Fibroblast of pulmonary artery (primary cell): ENCODE measurements around the gene NRSN2.
A peak's percentile ranks its signal among the peaks of the same experiment; 100 is the strongest.

Experiments
- DNase-seq: peaks from one replicate; pipeline ENCODE4 v3.0.0-alpha.2; 2010; ENCODE audit warnings: low read depth
- H3K4me3 ChIP-seq: replicated peaks from 2 replicates; pipeline ENCODE4 v1.5.1; 2011; ENCODE audit warnings: low read depth, mild to moderate bottlenecking, control low read depth, low read length, moderate library complexity
- CTCF ChIP-seq: IDR thresholded peaks from 2 replicates; pipeline ENCODE4 v1.5.1; 2011; ENCODE audit warnings: mild to moderate bottlenecking, control low read depth, low read length, inconsistent platforms; ENCODE audit errors: missing control alignments

Gene NRSN2

DNA sequence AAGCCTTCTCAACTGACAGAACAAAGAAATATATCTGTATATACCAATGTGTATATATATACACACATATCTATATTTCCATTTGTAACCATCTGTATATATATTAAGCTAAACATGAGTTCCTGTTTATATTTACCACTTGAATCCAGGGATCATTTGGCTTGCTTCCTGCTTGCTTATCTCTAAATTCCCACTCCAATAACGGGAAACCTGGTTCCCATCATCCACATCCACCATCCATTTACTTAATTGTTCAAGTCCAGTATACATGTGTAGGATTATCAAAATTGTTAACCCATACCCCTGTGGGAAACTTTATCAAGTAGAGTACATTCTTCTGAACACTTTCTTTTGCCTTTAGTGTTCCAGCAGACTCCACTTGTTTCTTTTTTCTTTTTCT is 34.0 kb upstream of the NRSN2 start:
- no peak for TF ChIP-seq CTCF
- DNase-seq, result no peak
- no peak overlapping the region for H3K4me3 ChIP-seq

- no peak for DNase-seq
- no peak overlapping the region for H3K4me3 ChIP-seq
- no peak for TF ChIP-seq CTCF
Measured at GRCh38 chr20:313402-313801, 33.5 kb upstream of the NRSN2 start.

- H3K4me3 ChIP-seq, result no peak overlapping the region
- TF ChIP-seq CTCF, result no peak
- peak; percentile 70 for DNase-seq
Measured at GRCh38 chr20:313948-314347, 33.0 kb upstream of the NRSN2 start.

GRCh38 chr20:316316-317068 is 30.4 kb upstream of the NRSN2 start:
- DNase-seq, result no peak
- H3K4me3 ChIP-seq, result no peak overlapping the region
- TF ChIP-seq CTCF, result no peak

- peak; percentile 46 for TF ChIP-seq CTCF
Measured at GRCh38 chr20:324177-325044, 22.5 kb upstream of the NRSN2 start.

DNA sequence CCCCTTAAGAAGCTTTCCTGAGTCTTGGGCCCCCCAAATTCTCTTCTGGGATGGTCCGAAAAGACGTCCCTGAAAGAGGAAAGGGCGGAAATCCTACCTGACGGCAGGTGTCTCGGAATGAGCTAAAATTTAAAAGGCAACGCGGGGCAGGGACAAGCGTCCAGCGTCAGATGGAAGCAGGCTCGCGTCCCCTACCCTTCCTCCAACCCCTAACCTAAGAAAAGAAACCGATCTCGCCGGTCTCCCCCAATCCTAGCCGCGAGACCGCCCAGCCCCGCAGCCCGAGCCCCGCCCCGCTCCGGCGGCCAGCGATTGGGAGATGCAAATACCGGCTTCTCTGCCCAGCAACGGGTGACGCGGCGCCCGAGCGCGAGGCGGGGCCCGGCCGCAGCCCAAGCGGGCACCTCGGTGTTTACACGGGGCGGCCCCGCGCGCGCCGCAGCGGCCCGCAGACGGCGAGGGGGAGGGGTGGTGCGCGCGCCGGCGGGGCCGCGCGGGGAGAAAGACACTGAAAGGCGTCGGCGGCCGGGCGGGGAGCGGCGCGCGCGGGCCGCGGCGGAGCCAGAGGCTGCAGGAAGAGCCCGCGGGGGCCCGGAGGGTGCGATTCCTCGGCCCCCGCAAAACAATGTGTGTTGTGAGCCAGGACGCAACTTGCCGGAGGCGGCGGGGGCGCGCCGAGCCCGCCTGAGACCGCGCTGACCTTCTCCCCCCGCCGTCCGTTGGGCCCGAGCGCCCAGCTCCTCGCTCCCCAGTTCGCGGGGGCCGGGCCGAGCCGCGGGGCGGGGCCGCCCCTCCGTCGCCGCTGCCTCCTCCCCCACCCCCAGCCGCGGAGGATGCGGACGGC is 21.6 kb upstream of the NRSN2 start, which contains the start of gene SOX12:
Gene SOX12, plus strand, starts transcription at position 508 of the 844 bp plus-strand sequence. CDS start 373 bp downstream, outside the sequence.
- DNase-seq, result peak; percentile 92
- peak within 1 kb of the TSS; percentile 83 for H3K4me3 ChIP-seq
- TF ChIP-seq CTCF, result no peak

More at GRCh38 chr20:324177-325044, 22.5 kb upstream of the NRSN2 start:
- DNase-seq, result peak; percentile 84
- peak overlapping the region; percentile 83 for H3K4me3 ChIP-seq
